OCI-LY7 (cell line): Measurements from ENCODE around the gene DMD. TPM values are rescaled to one million over a fixed set of nuclear protein-coding genes. Genes with fewer than 3 reads are reported as not detected.

ENCODE experiments used
- BruUV-seq: library from RNA; stranded (reverse); fragments of 400-500 nt; replicated peaks from 2 replicates; lab custom pipeline; 2021; lab: Mats Ljungman, UMichigan
- CTCF ChIA-PET: fragments of 300-600 bp; sonication (Branson Sonifier 250); formaldehyde crosslinking; loops from one replicate; lab custom pipeline; 2022; ENCODE audit warnings: antibody characterized with exemption; ENCODE audit not compliant: unreplicated experiment; lab: Charles Lee
- POLR2A ChIA-PET: fragments of 300-600 bp; sonication (Branson Sonifier 250); formaldehyde crosslinking; loops from one replicate; lab custom pipeline; 2022; ENCODE audit warnings: antibody characterized with exemption; lab: Charles Lee
- DNase-seq: peaks from one replicate; pipeline ENCODE4 v3.0.0-alpha.2; 2015; ENCODE audit warnings: low spot score
- H2AFZ ChIP-seq: fragments of 200-600 bp; sonication (generic), shearing (Covaris generic); 2 replicates; pipeline ENCODE4 v1.6.1; 2014; ENCODE audit warnings: mild to moderate bottlenecking, antibody characterized with exemption, low read length, moderate library complexity
- H3K27ac ChIP-seq: fragments of 200-600 bp; sonication (generic); 2 replicates; pipeline ENCODE4 v1.5.1; 2014; ENCODE audit warnings: mixed run types, low read depth, mild to moderate bottlenecking, moderate library complexity, low read length, inconsistent platforms; ENCODE audit not compliant: poor library complexity, severe bottlenecking
- H3K36me3 ChIP-seq: fragments of 200-600 bp; sonication (generic); 2 replicates; pipeline ENCODE4 v1.6.1; 2014; ENCODE audit warnings: mild to moderate bottlenecking, antibody characterized with exemption, low read length, moderate library complexity, mixed read lengths; ENCODE audit not compliant: insufficient read depth
- H3K4me1 ChIP-seq: fragments of 200-600 bp; sonication (generic); 2 replicates; pipeline ENCODE4 v1.5.1; 2014; ENCODE audit warnings: mild to moderate bottlenecking, low read length; ENCODE audit not compliant: insufficient read depth, poor library complexity, severe bottlenecking
- H3K4me2 ChIP-seq: fragments of 200-600 bp; sonication (generic); 2 replicates; pipeline ENCODE4 v1.6.1; 2014; ENCODE audit warnings: mild to moderate bottlenecking, low read length
- H3K4me3 ChIP-seq: fragments of 200-600 bp; sonication (generic); 2 replicates; pipeline ENCODE4 v1.5.1; 2014; ENCODE audit warnings: mild to moderate bottlenecking, low read depth, low read length; ENCODE audit not compliant: poor library complexity, severe bottlenecking
- H3K79me2 ChIP-seq: fragments of 200-600 bp; sonication (generic); 2 replicates; pipeline ENCODE4 v1.6.1; 2016; ENCODE audit warnings: low read depth, mild to moderate bottlenecking, low read length, moderate library complexity, mixed read lengths; ENCODE audit not compliant: insufficient read depth
- H3K9me2 ChIP-seq: fragments of 200-600 bp; sonication (generic); 2 replicates; pipeline ENCODE4 v1.6.1; 2016; ENCODE audit warnings: mild to moderate bottlenecking, low read length, mixed read lengths; ENCODE audit not compliant: insufficient read depth
- H3K9me3 ChIP-seq: fragments of 200-600 bp; sonication (generic); 2 replicates; pipeline ENCODE4 v1.6.1; 2014; ENCODE audit warnings: mild to moderate bottlenecking, mixed run types, low read length, mixed read lengths
- H4K20me1 ChIP-seq: fragments of 200-600 bp; sonication (generic); 2 replicates; pipeline ENCODE4 v1.6.1; 2014; ENCODE audit warnings: mild to moderate bottlenecking, antibody characterized with exemption, low read length, moderate library complexity, mixed read lengths; ENCODE audit not compliant: insufficient read depth
- EZH2phosphoT487 ChIP-seq: fragments of 200-600 bp; sonication (generic); IDR thresholded peaks from 2 replicates; pipeline ENCODE4 v1.6.1; 2018; ENCODE audit warnings: low read depth, borderline replicate concordance, mild to moderate bottlenecking, mixed run types, antibody characterized with exemption, low read length, moderate library complexity, mixed read lengths
- intact Hi-C: fragments of 100-400 bp; cut with micrococcal nuclease; formaldehyde crosslinking; loops from one replicate; pipeline ENCODE4 v1.10.0; 2022; ENCODE audit not compliant: unreplicated experiment
- total RNA-seq, 2 experiments: library from RNA; depleted of rRNA in 1 of 2; stranded (reverse); fragments of >200 nt in 1 of 2; shearing (Covaris generic) in 1 of 2; gene quantifications; 2 replicates each; pipeline ENCODE4 v1.2.3, GENCODE V29; 2014 to 2022
- TF ChIP-seq, protein P1 (sequence below): fragments of 200-600 bp; sonication (generic); conservative IDR thresholded peaks from 2 replicates; pipeline ENCODE4 v1.5.1; 2014; ENCODE audit warnings: mild to moderate bottlenecking, antibody characterized with exemption, low read length, moderate library complexity, mixed read lengths

The DMD gene
- total RNA-seq, 2 experiments from 2014 or later, result 20.5 to 61.4 TPM

DNA sequence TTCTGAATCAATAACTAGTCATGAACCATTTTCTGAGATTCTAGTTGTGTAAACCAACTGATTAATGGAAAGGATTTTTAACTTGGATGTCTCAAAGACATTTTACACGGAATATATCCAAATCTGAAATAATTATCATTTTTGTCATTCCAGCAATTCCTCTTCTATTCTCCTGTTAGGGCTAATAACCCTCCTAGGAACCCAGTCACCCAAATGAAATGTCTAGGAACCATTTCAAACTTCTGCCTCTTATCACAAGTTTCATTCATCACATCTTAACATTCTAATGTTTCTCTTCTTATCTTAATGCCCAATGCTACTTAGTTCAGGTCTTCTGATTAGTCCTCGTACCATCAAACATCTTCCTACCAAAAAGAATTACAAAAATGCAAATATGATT is 639.8 kb downstream of the DMD start:
- Histone ChIP-seq H3K9me3 (no peaks in the 10 kb centered on the region), H3K4me1 (no peaks in the 10 kb centered on the region), H4K20me1 (no peaks in the 10 kb centered on the region), H3K36me3 (no peaks in the 10 kb centered on the region), H3K9me2 (no peaks in the 10 kb centered on the region), H3K4me2 (no peak overlapping the region), H2AFZ (no peak overlapping the region), H3K79me2 (no peaks in the 10 kb centered on the region), H3K27ac (no peak overlapping the region), H3K4me3 (no peak overlapping the region)
- intact Hi-C loops, result no loop called here
- no peak for DNase-seq
- CTCF ChIA-PET, result no interaction called here
- no peak for TF ChIP-seq EZH2phosphoT487
- TF ChIP-seq, protein P1, sequence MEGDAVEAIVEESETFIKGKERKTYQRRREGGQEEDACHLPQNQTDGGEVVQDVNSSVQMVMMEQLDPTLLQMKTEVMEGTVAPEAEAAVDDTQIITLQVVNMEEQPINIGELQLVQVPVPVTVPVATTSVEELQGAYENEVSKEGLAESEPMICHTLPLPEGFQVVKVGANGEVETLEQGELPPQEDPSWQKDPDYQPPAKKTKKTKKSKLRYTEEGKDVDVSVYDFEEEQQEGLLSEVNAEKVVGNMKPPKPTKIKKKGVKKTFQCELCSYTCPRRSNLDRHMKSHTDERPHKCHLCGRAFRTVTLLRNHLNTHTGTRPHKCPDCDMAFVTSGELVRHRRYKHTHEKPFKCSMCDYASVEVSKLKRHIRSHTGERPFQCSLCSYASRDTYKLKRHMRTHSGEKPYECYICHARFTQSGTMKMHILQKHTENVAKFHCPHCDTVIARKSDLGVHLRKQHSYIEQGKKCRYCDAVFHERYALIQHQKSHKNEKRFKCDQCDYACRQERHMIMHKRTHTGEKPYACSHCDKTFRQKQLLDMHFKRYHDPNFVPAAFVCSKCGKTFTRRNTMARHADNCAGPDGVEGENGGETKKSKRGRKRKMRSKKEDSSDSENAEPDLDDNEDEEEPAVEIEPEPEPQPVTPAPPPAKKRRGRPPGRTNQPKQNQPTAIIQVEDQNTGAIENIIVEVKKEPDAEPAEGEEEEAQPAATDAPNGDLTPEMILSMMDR, result no peak
- BruUV-seq, result no TSS peak
- POLR2A ChIA-PET, result interaction anchor here (0.7 kb wide), 1 partner anchor 9 kb away, joined by 3 read pairs; no protein-coding TSS in a partner anchor

DNA sequence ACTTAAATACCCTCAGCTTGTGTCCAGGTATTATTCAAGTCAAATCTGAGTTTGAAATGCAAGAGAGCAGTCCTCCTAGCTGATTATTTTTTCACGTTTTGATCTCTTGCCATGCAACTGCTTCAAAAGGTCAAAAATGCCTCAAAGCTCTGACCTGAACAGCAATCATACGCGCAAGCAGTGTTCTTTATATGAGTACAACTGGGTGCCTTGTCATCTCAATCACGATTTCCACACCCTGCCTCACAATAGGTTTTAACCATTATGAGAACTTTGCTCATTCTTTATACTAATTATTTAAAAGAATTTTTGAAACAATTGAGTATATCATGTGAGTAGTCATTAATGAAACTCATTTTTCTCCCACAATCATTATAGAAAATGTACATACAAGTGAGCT is 649.1 kb downstream of the DMD start:
- Histone ChIP-seq H3K36me3 (no peaks in the 10 kb centered on the region), H3K9me2 (no peaks in the 10 kb centered on the region), H4K20me1 (no peaks in the 10 kb centered on the region), H3K4me1 (no peaks in the 10 kb centered on the region), H3K79me2 (no peaks in the 10 kb centered on the region), H2AFZ (no peak overlapping the region), H3K4me2 (no peak overlapping the region), H3K9me3 (no peaks in the 10 kb centered on the region), H3K27ac (no peak overlapping the region), H3K4me3 (no peak overlapping the region)
- BruUV-seq, result no TSS peak
- DNase-seq, result no peak
- CTCF ChIA-PET, result no interaction called here
- no peak for TF ChIP-seq EZH2phosphoT487
- intact Hi-C loops, result no loop called here
- POLR2A ChIA-PET, result interaction anchor here (1.0 kb wide), 1 partner anchor 9 kb away, joined by 3 read pairs; no protein-coding TSS in a partner anchor

DNA sequence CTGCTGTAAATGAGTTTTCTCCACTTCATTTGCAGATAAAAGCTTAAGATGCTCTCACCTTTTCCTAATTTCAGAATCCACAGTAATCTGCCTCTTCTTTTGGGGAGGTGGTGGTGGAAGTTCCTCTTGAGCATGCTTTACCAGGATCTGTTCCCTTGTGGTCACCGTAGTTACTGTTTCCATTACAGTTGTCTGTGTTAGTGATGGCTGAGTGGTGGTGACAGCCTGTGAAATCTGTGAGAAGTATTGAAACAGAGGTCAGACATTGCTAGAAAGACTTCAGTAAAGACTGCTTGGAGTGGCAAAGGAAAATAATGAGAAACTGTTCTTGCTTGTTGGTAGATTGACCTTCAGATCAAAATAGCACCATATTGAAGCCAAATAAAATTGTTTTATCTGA is 666.2 kb downstream of the DMD start:
- intact Hi-C loops, result no loop called here
- H3K79me2 ChIP-seq, result no peaks in the 10 kb centered on the region
- no TSS peak for BruUV-seq

More for the DNA sequence above, 666.2 kb downstream of the DMD start:
- H3K36me3 ChIP-seq, result no peaks in the 10 kb centered on the region
- H3K27ac ChIP-seq, result no peak overlapping the region
- no peaks in the 10 kb centered on the region for H3K4me1 ChIP-seq
- H3K4me2 ChIP-seq, result no peak overlapping the region
- CTCF ChIA-PET, result no interaction called here
- no peak for DNase-seq
- no peak overlapping the region; the same call in 1 of the 2 replicates for H2AFZ ChIP-seq
- no peaks in the 10 kb centered on the region for H3K9me3 ChIP-seq
- TF ChIP-seq, protein P1, result no peak
- no peaks in the 10 kb centered on the region for H4K20me1 ChIP-seq
- no peak overlapping the region for H3K4me3 ChIP-seq
- POLR2A ChIA-PET, result no interaction called here
- no peaks in the 10 kb centered on the region for H3K9me2 ChIP-seq
